Measurements from ENCODE around the gene CPLX1.

CPLX1 gene

DNA sequence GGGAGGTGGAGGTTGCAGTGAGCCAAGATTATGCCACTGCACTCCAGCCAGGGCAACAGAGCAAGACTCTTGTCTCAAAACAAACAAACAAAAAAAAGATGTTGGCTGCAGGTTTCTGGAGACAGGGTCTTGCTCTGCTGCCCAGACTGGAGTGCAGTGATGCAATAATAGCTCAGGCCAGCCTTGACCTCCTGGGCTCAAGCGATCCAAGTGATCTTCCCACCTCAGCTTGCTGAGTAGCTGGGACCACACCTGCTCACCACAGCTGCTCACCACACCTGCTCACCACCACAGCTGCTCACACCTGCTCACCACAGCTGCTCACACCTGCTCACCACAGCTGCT lies 29.9 kb upstream of the CPLX1 start:
- no peak for DNase-seq (ENCODE audit: low read depth)

DNA sequence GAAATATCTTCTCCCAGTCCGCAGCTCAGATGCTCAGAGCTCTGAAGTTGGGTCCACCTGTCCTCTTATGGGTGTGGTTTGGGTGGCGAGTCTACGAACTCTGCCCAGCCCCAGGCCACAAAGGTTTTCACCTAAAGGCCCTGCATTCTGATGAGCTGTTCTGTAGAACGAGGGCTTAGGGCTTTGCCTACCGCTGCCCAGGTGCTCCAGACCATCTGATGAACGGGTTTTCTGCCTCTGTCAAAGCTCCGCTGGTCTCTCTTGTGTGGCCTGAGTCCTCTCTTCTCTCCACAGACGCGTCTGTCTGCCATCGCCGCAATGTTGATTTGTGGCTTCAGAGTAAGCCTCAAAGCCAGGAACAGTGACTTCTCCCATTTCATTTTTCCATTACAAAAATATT lies 28.4 kb upstream of the CPLX1 start:
- DNase-seq (ENCODE audit: low read depth) = no peak

DNA sequence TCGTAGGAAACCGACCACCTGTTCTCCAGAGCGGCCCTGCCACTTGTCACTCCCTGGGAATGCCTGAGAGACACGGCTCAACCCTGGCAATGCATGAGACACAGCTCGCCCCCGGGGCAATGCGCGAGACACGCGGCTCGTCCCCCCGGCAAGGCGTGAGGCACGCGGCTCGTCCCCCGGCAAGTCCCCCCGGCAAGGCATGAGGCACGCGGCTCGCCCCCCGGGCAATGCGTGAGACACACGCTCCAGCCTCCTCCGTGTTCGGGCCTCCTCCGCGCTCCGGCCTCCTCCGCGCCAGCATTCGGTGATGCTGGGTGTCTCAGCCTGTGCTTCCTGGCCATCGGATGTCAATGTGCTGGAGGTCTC lies 27.5 kb upstream of the CPLX1 start:
- no peak for DNase-seq (ENCODE audit: low read depth)

DNA sequence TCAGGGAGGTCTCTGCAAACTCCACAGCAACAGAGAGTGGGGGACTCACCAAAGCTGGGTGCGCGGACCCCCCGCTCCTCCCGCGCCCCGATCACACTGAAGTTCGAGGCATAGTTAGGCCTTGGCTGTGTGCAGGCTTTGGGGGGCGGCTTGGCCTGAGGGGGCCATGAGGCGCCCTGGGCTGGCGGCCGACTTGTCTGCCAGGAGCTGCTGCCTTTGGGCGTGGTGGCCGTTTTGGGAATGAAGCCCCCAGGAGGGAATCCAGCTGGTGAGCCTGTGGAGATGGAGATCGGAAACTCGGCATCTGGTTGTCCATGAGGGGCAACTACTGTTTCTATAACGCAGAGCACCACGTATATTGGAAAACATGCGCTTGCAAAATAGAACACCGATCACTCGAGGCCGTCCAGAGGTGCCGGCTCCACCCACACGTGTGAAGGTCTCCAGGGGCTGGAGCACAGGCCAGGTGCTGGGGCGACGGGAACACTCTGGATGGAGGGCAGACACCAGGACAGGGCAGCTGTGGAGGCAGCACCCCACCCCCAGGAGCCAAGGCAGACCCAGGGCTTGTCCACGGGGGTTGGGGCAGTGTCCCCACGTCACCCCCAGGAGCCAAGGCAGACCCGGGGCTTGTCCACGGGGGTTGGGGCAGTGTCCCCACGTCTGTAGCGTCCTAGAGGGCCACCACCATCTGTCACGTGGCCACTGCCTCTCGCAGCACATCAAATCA lies 25.9 kb upstream of the CPLX1 start:
- no peak for DNase-seq (ENCODE audit: low read depth)

DNA sequence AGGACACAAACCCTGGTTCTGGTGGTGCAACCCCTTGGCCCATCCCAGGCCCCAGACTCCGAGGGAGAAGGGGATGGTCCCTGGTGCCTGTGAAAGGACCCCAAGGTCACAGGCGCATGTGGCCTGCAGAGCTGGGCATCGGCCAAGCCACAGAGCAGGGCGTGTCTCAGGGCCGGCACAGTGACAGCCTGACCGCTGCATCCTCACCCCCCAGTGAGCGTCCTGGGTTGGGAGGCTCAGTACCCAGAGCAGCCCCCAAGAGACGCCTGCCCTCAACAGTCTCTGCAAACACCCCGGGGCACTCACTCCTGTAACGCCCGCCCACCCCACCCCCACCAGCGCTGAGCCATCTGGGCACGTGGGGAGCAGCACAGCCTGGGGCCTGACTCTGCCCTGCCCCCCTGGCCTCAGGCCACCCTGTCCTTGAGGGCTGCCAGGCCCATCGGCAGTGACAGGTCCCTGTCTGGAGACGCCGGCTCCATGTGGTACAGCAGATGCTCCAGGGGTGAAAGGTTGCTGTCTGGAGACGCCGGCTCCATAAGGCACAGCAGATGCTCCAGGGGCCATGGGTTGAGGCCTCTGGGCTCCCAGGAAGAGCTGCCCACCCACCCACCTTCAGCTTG lies 24.5 kb upstream of the CPLX1 start:
- no peak for DNase-seq (ENCODE audit: low read depth)

DNA sequence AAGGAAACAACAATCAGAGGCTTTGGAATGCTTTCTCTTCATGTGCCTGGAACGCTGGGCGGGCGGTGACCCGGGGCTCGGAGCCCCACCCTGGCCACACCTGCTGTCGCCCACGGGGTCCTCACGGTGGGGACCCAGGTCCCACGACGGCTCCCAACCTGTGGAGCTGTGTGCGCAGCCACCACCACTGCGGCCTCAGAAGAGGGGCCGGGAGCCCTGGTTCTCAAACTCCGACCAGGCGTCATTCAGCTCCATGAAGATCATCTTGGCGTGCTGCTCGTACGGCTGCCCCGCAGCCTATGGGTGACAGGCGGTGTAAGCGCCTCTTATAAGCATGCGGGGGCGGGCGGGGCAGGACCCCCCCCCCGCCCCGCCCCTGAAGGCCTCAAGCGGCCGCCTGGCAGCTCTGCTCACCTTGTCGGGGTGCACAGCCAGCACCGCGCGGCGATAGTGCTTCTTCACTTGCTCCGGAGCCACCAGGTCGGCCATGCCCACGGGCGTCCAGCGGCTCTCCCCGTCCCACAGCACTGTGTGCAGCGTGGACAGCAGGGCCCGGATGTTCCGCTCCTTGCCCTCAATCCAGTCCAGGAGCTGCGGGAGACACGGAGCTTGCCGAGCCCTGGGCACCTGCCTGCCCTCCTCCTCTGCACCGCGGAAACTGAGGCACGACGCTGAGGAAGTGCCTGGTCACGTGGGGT lies 23.7 kb upstream of the CPLX1 start:
- DNase-seq (ENCODE audit: low read depth) = no peak

DNA sequence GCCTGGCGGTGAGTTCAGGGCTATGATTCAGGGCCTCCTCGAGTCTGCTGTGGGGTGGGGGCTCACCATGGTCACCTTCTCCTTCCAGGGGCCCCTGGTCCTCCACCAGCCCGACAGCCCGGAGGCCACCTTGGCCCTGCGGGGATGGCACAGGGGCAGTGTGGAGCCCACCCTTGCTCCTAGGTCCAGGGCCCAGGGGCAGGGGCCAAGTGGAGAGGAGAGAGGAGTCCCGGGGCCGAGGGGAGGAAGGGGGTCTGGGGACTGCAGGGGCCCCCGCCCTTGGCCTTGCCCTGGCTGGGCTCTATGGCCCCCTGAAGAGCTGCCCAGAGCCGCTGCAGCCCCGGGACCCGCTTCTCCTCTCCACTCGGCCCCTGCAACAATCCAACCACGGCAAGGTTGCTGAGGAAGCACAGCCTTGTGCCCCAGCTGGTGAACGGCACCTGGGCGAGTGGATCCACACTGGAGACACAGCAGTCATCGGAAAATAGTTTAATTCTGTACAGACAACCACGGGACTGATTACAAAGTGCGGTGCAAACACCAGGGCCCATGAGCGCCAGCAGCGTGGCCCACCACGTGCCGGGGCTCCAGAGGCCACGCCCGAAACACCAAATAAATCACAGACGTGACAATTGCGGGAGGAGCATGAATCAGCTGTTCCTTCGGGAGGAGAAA lies 23.0 kb upstream of the CPLX1 start:
- DNase-seq (ENCODE audit: low read depth) = no peak

DNA sequence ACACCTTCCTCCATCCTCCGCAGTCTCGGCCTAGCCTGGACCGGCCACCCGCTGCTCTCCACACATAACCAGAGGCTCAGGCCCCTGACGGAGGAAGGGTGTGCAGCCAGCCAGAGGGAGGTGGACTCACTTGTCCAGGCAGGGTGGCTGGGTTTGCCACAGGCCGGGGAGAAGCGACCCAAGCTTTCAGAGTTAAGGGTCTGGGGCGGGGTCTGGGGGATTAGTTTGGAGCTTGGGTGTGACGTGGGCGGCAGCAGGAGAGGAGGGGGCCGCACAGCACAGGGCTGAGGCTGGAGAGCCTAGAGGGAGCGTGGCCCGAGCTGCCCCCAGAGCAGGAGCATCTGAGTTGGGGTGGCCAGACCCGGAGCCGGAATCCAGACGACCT lies 22.4 kb upstream of the CPLX1 start:
- DNase-seq (ENCODE audit: low read depth) = no peak

DNA sequence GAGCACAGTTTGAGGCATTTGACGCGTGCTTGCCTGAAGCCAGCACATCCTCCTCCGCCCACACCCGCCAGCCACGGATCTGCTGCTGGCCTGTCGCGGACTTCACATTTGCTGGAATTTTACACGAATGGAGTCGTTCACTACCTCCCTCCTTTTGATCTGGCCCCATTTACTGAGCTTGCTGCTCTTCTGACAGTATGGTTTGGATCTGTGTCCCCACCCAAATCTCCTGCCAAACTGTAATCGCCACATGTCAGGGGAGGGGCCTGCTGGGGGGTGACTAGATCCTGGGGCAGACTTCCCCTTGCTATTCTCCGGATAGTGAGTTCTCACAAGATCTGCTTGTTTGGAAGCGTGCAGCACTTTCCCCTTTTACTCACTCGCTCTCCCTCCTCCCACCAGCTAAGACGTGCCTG lies 19.9 kb upstream of the CPLX1 start:
- DNase-seq (ENCODE audit: low read depth) = no peak

DNA sequence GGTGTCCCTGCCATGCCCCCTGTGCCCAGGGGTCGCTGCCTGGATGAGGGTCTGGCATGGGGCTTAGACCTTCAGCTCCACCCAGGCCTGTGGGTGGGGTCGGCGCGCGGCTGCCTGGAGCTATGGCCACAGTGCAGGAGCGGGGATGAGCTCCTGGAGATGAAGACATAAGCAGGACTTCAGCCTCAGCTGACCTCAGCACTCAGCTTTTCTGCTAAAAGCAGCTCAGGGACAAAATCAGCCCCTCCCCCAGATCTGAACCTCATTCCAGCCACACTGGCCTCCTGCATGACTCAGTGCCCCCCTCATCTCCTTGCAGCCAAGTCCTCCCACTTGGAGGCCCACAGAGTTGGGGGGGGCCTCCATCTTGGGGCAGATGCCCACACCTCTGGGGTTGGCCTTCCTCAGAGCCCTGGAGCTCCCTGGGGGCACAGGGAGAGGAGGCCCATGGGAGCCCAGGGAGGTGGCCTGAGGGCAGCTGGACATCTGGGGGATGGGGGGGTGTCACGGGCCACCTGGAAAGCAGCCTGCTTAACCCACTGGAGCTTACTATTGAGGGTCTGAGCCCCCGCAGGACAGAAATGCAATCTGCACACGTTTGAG lies 19.4 kb upstream of the CPLX1 start:
- no peak for DNase-seq (ENCODE audit: low read depth)

DNA sequence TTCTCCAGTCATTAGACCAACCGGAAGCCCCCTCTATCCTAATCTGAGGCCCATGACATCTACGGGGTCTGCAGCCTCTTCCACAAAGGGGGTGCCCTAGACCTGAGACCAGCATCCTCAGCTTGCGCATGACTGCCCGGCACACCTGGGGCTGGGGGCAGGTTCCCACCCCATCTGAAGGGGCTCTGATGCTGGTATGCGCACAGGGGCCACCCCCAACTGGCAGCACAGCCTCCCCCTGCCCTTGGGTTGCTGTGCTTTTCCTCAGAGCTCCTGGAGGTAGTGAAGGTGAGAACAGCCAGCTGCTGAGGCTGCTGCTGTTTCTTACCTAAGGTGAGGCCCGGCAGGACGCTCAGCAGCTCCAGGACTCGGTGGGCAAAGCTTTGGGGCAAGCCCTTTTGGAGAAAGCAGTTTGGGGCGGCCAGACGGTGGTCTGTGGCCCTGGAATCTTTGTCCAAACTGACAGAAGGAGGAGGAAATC lies 18.9 kb upstream of the CPLX1 start:
- DNase-seq (ENCODE audit: low read depth) = no peak

DNA sequence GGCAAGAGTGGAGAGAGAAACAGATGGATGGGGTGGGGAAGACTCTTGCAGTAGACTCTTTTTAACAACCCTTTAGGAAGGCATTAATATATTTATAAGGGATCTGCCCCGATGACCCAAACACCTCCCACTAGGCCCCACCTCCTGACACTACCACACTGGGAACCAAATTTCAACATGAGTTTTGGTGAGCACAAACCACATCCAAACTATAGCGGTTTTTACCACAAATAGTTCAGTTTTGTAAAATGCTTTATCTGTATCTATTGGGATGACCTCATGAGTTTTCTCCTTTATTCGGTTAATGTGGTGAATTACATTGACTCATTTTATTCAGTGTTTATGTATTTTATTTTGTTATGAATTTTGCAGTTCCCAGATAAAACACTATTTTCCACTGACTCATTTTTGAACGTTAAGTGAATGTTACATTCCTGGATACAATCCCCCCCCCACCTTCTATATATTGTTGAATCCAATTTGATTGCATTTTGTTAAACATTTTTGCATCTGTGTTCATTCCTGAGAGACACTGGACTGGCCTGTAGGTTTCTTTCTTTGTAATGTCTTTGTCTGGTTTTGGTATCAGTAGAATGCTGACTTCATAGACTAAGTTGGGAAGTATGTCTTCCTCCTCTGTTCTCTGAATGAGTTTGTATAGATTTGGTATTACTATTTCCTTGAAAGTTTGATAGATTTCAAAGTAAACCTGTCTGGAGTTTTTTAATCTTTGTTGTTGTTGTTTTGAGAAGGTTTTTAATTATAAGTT lies 13.9 kb upstream of the CPLX1 start:
- no peak for DNase-seq (ENCODE audit: low read depth)

DNA sequence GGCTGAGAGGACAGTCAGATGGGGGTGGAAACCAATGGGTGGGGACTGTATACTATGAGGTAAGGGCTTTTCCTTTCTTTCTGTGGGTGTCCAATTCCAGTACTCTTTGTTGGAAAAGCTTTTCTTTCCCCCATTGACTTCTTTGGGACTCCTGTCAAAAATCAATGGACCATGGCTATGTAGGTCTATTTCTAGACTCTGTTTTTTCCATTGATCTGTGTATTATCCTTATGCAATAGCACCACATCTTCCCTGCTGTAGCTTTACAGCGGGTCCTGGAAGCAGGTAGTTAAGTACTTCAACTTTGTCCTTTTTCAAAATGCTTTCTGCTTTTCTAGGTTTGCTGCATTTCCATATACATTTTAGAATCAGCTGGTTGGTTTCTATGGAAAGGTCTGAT lies 11.8 kb upstream of the CPLX1 start:
- DNase-seq (ENCODE audit: low read depth) = no peak

DNA sequence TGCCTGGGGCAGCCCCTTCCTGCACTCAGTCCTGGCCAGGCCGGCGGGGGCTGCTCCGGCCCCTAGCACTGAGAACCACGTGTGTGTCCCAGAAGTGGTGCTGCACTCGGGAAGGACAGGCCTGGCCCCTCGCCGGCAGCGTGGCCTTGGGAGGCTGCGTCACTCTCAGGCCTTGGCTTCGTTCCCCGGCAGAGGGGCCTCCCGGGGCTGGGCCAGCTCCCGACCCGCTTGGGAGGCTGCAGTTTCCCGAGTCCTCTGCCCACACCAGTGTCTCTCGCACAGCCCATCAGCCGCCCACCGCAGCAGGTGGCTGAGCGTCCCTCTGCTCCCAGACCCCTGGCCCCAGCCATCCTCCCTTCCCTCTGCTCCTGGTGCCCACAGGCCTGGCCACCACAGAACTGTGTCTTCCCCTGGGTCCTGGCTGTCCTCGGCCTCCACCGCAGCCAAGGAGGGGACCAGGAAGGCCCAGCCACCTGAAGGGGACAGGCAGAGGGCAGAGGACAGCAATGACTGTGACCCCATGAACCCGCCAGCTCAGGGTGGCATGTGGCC lies 10.9 kb upstream of the CPLX1 start:
- no peak for DNase-seq (ENCODE audit: low read depth)

DNA sequence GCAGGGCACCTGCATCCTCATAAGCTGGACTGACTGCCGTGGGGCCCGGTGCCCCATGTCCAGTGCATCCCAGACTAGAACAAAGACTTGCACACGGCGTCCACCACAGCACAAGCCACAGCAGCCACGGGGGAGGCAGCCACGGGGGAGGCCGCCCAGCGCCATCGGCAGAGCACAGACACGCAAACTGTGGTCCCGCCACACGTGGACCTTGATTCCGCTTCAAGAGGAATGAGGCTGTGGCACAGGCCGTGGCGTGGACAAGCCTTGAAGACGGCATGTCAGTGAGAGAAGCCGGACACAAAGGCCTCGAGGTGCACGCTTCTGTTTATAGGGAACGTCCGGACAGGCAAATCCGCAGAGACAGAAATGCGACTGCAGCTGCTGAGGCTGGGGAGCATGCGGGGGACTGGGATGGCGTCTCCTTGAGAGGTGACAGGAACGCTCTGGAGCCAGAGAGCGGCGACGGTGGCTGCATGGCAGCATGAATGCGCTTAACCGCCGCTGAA lies 10.1 kb upstream of the CPLX1 start:
- no peak for DNase-seq (ENCODE audit: low read depth)

DNA sequence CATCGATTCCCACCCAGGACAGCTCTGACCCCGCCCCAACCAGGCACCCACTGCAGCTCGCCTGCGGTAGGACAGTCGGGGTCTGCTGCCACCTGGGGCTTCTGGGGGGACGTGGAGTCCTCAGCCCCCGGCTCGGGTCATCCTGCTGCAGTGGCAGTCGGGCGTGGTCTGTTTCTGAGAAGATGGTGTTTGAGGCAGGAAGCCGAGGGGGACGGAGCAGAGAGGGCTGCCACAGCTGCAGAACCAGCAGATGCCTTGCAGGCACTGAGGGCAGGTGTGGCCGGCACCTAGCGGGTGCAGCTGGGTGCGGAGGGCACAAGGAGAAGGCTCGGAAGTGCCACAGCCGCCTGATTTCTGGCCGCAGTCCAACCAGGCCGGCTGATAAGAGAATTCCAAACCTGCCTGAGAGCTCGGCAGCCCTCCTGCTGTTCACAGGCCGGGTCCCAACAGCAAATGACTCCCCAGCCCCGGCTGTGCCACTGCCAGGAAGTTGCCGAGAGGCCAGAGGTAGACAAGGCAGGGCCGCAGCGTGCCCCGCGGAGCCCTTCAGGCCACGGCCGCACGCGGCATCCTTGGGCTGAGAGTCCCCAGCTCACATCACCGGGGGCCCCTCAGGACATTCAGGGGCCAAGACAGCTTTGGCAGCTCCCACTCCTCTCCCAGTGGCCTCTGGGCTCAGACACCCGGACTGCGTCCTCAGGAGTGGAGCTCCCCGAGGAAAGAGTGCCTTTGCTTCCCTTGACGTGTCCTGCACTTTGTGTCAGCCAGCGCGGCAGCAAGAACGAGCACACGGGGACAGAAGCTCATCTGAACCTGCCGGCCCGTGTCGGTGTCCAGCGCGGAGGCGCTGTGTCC lies 9.4 kb upstream of the CPLX1 start:
- no peak for DNase-seq (ENCODE audit: low read depth)

DNA sequence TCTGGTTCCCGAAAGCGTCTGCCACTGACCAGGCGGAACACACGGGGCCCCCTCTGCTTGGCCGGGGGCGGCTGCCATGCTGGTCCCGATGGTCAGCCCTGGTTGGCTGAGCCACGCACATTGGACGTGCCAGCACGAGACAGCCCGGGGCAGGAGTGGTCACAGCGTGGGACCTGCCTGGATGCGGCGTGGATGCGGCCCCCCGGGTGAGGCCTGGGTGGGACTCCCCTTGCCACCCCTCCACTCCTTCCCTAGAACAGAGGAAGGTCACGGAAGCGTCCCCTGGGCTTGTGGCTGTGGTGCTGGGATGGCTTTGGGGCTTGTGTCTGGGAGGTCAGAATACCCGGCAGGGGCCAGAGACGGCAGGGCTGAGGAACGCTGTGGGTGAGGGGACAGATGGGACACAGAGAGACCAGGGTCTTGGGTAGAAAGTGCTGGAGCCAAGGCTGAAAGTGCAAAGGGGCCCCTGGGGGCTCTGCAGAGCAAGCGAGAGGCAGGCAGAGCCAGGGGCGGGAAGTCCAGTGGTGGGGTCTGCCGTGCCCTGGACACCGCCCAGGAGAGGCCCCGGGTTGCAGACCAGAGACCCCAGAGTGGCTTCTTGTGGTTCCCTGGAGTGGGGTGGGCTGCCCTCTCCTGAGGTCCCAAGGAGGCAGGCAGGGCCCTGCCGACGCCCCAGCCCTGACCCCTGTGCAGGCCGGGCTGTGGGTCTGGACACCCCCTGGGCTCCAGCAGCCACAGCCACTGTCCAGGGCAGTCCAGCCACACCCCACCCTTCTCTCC lies 8.6 kb upstream of the CPLX1 start:
- DNase-seq (ENCODE audit: low read depth) = no peak

DNA sequence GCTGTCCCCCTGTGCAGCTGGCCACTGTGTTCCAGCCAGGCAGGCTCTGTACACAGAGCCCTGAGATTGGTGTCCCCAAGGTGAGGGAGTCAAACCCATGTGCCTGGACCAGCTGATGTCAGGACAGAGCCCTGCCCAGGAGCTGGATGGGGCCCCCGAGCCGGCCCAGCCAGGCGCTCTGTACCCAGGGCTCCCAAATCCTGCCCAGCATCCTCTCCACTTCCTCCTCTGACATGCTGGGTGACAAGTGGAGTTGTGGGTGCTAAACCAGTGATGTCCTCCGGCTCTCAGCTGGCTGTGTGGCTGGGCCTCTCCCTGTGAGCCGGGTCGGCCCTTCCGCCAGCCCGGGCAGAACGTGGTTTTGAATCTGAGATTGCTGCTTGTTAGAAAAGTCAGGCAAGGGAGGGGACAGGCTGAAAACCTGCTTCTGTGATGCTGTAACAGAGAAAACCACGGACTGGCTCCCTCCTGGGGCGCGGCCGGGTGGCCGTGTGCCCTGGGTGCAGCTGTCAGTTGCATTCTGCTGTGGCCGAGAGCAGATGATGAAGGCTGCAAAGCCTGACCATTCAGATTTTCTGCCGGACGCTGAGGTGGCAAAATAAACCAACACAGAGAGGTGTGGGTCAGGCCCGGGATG lies 7.9 kb upstream of the CPLX1 start:
- DNase-seq (ENCODE audit: low read depth) = no peak

DNA sequence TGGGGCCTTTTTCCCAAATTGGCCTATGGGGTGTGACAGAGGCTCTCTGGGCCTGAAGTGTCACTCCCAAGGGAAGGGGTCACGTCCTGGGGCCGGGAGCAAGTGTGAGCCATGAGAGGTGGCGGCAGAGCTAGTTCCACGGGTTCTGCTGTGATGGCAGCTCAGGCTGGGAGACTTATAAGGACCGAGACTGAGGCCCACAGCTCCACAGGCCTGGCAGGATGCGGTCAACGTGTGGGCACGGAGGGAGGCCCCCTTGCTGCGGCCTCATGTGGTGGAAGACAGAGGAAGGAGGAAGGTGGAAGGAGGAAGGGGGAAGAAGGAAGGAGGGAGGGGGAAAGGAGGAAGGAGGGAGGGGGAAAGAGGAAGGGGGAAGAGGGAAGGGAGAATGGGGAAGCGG lies 7.2 kb upstream of the CPLX1 start:
- no peak for DNase-seq (ENCODE audit: low read depth)

All from stimulated activated CD8-positive, alpha-beta memory T cell treated with anti-CD3 and anti-CD28 coated beads, Interleukin-12 subunit alpha, Interleukin-12 subunit beta, amount 100 ng/mL, for 4 hours (primary cell).